NCI-H524 (cell line): Measurements from ENCODE around the gene NEK5.
A peak's percentile ranks its signal among the peaks of the same experiment; 100 is the strongest.
"Not testable (repeated sequence)": the region's sequence is repeated elsewhere in the genome, so short reads cannot be mapped to it uniquely, and the experiment has no call there.

Experiments used
- DNase-seq, 2 experiments: peaks; one replicate each; lab custom pipeline; 2025; lab: John Stamatoyannopoulos, UW

Gene NEK5

GRCh38 chr13:52141299-52141698, 12.4 kb upstream of the NEK5 start:
- peak in 1 of 2 experiments; percentile 26 for DNase-seq

DNA sequence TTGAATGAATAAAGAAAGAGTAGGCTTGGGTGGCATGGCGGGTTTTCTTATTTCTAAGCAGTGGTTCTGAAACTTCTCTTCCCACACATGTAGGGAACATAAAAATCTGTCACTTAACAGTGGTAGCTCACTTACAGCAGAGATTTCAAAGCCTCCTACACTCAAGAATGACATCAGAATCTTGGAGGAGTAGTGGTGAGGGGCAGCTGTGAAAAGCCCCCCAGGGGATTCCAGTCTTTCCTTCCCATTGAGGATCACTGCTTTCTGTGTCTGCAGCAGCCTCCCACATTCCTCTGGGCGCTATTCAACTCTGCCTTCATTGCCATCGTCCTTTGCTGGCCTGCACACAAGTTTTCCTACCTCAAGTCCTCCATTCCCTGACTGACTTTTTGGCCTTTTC, 8.6 kb upstream of the NEK5 start:
- DNase-seq, result no peak

- no peak for DNase-seq
These were observed 7.9 kb upstream of the NEK5 start for GRCh38 chr13:52136763-52137162.

- no peak for DNase-seq
These were observed 1.8 kb upstream of the NEK5 start for GRCh38 chr13:52130641-52131040.

GRCh38 chr13:52127783-52128702, 830 bp downstream of the NEK5 start:
- DNase-seq, result peak; percentile 65 to 86

- no peak for DNase-seq
These were observed 1.5 kb downstream of the NEK5 start for GRCh38 chr13:52127378-52127777.

GRCh38 chr13:52125547-52125946, 3.3 kb downstream of the NEK5 start:
- DNase-seq, result no peak

- peak; percentile 90 to 95 for DNase-seq
These were observed 10.3 kb downstream of the NEK5 start for GRCh38 chr13:52118595-52118994.

DNA sequence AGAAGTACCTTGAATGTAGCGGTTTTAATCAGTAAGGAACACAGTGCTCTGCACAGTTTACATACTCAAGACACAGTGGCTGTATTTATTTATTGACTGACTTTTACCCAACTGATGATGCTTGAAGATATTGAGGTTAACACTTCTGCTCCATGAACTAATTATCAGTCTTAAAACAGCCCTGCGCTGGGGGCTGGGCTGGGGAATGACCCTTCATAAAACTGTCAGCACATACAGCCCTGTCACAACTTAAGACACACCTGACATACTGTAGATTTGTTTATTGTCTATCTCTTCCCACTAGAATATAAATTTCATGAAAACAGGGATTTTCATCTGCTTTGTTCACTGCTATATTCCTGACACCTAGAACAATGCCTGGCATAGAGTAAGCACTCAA, 10.8 kb downstream of the NEK5 start:
- DNase-seq, result no peak

GRCh38 chr13:52112591-52112990, 16.3 kb downstream of the NEK5 start:
- no peak for DNase-seq

DNA sequence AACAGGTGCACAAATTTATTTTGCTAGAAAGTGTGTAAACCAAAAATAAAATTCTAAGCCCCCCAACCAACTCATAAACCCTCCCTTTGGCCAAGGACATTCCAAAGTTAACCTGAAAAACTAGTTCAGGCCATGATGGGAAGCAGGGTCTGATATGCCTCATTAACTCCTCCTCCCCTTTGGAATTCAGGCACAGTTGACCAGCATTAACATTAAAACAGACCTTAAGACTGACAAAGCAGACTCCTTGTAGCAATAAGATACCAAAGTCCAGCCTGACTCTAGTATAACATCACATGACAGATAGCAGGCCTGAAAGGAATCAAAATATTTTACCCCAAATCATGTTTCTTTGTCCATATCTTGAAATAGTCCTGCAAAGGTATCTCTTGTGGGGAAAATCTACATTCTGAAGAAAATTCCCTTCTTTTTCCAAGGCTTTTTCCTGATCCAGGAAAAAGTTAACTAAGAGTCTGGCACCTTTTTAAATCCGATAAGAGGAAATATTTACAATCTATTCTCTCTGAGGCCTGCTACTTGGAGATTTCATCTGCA, 19.7 kb downstream of the NEK5 start:
- no peak for DNase-seq

- no peak for DNase-seq
These were observed 23.0 kb downstream of the NEK5 start for GRCh38 chr13:52105841-52106240.

DNA sequence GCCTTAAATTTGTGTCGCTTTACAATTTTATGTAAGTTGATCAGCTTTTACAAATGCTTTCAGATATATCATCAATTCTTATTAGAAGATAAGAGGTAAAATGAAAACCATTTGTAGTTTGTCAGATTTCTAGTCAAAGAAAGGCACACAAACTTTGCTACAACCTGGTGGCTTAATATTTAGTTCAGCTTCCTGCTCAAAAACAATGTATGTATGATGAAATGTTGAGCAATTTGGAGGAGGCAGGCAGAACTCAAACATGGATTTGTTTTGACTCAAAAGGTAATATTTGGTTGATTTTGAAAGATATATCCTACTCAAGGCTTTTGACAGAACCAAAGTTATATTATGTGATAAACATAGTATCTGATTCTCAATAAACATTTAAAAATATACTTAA, 24.2 kb downstream of the NEK5 start:
- DNase-seq, result no peak

DNA sequence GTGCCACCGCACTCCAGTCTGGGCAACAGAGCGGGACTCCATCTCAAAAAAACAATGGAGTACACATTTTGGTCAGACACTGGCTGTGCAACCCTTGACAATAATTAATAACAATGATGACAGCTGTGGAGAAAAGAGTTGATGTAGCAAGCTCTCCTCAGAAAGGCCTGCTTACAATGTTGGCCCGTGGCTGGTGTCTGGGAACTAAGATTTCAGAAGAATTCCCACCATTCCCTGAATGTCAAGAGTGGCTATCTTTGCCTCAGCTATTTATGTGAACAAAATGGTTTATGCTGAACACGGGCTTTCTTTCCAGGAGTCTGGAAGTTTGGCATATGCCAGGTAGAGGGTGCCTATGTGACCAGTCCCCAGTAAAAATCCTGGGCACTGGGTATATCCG, 25.5 kb downstream of the NEK5 start:
- no peak for DNase-seq

- not testable (repeated sequence) for DNase-seq
These were observed 26.4 kb downstream of the NEK5 start for GRCh38 chr13:52102423-52102822.

DNA sequence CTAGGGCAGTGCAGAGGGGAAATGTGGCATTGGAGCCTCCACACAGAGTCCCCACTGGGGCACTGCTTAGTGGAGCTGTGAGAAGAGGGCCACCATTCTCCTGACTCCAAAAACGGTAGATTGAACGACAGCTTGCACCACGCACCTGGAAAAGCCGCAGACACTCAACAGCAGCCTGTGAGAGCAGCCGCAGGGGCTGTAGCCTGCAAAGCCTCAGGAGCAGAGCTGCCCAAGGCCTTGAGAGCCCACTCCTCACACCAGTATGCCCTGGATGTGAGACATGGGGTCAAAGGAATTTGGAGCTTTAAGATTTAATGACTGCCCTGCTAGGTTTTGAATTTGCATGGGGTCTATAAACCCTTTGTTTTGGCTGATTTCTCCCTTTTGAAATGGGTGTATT, 31.7 kb downstream of the NEK5 start:
- no peak for DNase-seq

DNA sequence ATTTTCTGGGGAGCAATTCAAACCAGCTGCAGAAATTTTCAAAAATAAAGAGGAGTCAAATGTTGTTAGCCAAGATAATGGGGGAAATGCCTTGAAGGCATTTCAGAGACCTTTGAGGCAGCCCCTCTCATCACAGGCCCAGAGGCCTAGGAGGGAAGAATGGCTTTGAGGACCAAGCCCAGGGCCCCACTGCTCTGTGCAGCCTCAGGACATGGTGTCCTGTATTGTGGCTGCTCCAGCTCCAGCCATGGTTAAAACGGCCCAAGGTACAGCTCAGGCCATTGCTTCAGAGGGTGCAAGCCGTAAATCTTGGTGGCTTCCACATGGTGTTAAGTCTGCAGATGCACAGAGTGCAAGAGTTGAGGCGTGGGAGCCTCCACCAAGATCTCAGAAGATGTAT, 32.1 kb downstream of the NEK5 start:
- DNase-seq, result no peak

- no peak for DNase-seq
These were observed 32.8 kb downstream of the NEK5 start for GRCh38 chr13:52096062-52096461.

DNA sequence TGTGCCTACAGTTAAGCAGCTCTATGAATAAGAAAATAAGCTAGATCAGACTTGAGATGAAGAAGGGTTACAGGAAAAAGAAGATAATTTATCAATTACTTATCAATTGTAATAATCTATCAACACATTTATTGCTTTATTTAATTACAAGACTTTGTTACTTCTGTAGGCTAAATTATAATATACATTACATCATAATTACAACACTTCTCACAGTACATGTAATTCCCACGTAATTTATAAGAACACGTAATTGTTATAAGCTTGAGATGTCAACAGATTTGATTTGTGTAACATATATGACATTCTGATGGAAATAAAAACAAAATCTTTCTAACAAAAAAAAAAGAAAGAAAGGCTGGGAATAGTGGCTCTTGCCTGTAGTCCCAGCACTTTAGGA, 36.8 kb downstream of the NEK5 start:
- DNase-seq, result no peak

DNA sequence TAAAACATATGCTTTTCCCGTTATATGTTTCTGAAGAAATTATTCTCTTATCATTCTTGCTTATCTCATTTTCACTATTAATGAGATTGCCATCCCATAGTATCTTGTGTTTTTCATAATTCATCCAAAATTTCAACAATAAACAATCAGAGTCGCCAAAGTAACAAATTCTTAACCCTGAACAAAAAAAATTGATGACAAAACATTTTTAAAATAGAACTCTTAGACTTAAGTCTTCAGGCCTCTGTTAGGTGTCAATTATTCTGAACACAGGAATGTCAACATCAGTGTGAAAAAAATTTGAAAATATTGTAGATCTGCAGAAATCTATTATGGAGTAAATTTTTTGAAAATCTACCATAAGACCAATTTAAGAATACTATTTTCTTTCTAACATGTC, 37.4 kb downstream of the NEK5 start:
- DNase-seq, result no peak

DNA sequence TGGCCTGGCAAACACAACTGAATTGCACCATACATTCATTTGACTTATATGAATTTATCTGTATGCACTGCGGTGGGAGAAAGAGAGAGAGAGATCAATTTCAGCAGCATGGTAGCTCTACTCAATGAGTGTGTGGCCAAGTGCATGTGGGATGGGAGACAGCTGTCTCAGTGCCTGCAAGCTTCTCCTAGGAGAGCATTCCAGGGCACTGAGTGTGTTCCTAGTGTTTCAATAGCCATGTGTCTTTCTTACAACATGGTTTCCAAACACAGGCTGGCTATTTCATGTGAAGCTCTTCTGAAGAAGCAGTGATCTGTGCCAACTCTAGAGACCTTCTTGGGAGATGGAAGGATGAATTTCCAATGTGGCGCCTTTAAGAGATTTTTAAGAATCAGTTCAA, 43.5 kb downstream of the NEK5 start:
- DNase-seq, result peak in 1 of 2 experiments; percentile 19

DNA sequence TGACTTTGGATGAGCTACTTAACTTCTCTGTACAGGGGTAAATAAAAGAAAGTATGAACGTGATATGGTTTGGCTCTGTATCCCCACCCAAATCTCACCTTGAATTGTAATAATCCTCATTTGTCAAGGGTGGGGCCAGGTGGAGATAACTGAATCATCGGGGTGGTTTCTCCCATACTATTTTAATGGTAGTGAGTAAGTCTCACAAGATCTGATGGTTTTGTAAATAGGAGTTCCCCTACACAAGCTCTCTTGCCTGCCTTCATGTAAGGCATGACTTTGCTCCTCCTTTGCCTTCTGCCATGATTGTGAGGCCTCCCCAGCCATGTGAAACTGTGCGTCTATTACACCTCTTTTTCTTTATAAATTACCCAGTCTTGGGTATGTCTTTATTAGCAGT, 43.9 kb downstream of the NEK5 start:
- not testable (repeated sequence) for DNase-seq

DNA sequence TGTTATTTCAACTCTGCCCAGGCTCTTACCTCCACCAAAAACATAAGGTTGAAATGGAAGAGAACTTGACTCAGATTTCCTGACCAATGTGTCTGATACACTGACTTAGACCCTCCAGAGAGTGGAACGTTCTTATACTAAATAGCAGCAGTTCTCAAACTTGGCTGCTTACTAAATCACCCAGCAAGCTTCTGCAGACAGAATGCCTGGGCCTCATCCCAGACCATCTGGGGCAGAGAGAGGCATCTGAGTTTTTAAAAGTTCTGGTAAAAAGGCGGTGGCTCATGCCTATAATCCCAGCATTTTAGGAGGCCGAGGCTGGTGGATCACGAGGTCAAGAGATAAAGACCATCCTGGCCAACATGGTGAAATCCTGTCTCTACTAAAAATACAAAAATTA, 46.3 kb downstream of the NEK5 start:
- no peak for DNase-seq

- not testable (repeated sequence) for DNase-seq
These were observed 49.0 kb downstream of the NEK5 start for GRCh38 chr13:52079891-52080290.
